Neural crest cell (in vitro differentiated cells): ENCODE results near the gene ZNF548. TPM values are rescaled to one million over a fixed set of nuclear protein-coding genes. Genes with fewer than 3 reads are reported as not detected.

Source experiments
- DNase-seq: peaks from one replicate; pipeline ENCODE4 v3.0.0; 2021; ENCODE audit warnings: low read depth, mixed read lengths, low spot score
- H3K27ac Mint-ChIP-seq: one replicate; pipeline ENCODE4 v1.8.0; 2021; ENCODE audit warnings: mild to moderate bottlenecking, mixed read lengths; ENCODE audit not compliant: unreplicated experiment
- H3K27me3 Mint-ChIP-seq: 2 replicates; pipeline ENCODE4 v1.8.0; 2021; ENCODE audit warnings: low read depth, mild to moderate bottlenecking, mixed read lengths
- H3K36me3 Mint-ChIP-seq: 2 replicates; pipeline ENCODE4 v1.8.0; 2021; ENCODE audit warnings: low read depth, mild to moderate bottlenecking, mixed read lengths
- H3K4me1 Mint-ChIP-seq: 2 replicates; pipeline ENCODE4 v1.8.0; 2021; ENCODE audit warnings: mixed read lengths
- H3K4me3 Mint-ChIP-seq: one replicate; pipeline ENCODE4 v1.8.0; 2021; ENCODE audit warnings: mild to moderate bottlenecking, mixed read lengths
- H3K9me3 Mint-ChIP-seq: 2 replicates; pipeline ENCODE4 v1.8.0; 2021; ENCODE audit warnings: mixed read lengths
- total RNA-seq: library from RNA; stranded (reverse); gene quantifications from 2 replicates; pipeline ENCODE4 v1.2.1, GENCODE V29; 2021
- TF ChIP-seq, protein P1 (sequence below): fragments of 200-600 bp; sonication (generic); conservative IDR thresholded peaks from 2 replicates; pipeline ENCODE4 v1.5.0; 2021; ENCODE audit warnings: antibody characterized with exemption, mild to moderate bottlenecking

Gene ZNF548
- total RNA-seq, 1 donor from 2014 or later: 22.1 TPM

- H3K27me3 Mint-ChIP-seq: peaks cover 8% of the 10 kb centered on the region
- DNase-seq: no peak
- H3K36me3 Mint-ChIP-seq: peaks cover 45% of the 10 kb centered on the region
- H3K9me3 Mint-ChIP-seq: peaks cover 17% of the 10 kb centered on the region
- TF ChIP-seq, protein P1, sequence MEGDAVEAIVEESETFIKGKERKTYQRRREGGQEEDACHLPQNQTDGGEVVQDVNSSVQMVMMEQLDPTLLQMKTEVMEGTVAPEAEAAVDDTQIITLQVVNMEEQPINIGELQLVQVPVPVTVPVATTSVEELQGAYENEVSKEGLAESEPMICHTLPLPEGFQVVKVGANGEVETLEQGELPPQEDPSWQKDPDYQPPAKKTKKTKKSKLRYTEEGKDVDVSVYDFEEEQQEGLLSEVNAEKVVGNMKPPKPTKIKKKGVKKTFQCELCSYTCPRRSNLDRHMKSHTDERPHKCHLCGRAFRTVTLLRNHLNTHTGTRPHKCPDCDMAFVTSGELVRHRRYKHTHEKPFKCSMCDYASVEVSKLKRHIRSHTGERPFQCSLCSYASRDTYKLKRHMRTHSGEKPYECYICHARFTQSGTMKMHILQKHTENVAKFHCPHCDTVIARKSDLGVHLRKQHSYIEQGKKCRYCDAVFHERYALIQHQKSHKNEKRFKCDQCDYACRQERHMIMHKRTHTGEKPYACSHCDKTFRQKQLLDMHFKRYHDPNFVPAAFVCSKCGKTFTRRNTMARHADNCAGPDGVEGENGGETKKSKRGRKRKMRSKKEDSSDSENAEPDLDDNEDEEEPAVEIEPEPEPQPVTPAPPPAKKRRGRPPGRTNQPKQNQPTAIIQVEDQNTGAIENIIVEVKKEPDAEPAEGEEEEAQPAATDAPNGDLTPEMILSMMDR: no peak
- H3K27ac Mint-ChIP-seq: no peak overlapping the region
- no peak overlapping the region for H3K4me3 Mint-ChIP-seq
- no peaks in the 10 kb centered on the region for H3K4me1 Mint-ChIP-seq
Observed at GRCh38 chr19:57380923-57381322, 8.7 kb upstream of the ZNF548 start.

DNA sequence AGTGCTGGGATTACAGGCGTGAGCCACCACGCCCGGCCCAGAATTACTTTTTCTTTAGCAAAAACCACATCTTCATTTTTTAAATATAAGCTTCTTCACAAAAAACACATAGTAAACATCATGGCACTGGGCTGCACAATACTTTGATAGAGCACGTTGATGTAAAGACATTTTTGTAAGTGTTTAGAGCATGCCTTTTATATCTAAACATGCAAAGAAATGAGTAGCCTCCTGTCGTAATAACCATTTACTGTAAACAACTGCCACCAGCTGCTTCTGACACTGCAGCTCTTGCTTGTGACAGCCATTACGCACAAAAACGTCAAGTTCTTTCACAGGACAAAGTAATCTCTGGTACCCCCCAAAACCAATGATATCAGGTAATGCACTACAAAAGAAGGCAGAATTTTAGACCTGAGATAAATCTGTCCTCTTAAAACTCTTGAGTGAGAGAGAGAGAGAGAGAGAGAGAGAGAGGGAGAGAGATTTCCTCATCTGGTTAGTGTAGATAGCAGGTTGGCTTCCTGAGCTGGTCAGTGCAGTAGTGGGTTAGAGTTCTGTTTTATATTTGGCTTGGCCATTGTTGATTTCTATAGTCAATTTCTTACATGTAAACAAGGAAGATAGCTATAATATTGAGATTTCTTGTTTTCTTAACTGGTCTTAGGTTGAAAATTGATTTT is 6.7 kb upstream of the ZNF548 start:
- H3K9me3 Mint-ChIP-seq: peaks cover 17% of the 10 kb centered on the region
- TF ChIP-seq, protein P1: no peak
- no peak overlapping the region for H3K27ac Mint-ChIP-seq
- no peaks in the 10 kb centered on the region for H3K4me1 Mint-ChIP-seq
- no peak for DNase-seq
- H3K4me3 Mint-ChIP-seq: no peak overlapping the region
- H3K27me3 Mint-ChIP-seq: peaks cover 8% of the 10 kb centered on the region
- H3K36me3 Mint-ChIP-seq: peaks cover 25% of the 10 kb centered on the region

DNA sequence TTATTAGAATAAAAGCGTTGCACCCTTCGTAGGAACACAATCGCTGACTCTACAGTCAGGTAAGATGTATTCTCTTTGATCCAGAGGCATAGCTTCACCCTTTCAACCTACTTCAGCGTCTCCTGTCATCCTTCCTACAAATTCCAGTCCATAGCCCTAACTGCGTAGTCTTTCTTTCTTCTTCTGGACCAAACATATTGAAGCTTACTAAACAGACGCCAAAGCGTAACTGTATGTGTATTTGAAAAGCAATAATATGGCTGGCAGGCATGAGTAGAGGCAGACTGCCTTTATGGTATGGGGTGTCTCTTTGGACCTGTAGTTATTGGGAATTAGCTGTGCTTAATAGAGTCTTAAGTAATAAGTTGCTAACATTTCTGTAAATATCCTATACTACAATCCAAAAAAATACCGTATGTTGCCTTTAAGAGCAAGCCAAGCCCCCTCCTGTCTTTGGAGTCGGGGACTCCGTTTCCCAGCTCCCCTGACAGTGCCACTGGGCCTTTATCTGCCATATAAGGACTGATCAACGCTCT is 392 bp upstream of the ZNF548 start:
- H3K36me3 Mint-ChIP-seq: peaks cover 9% of the 10 kb centered on the region
- peaks cover 2% of the 10 kb centered on the region for H3K27me3 Mint-ChIP-seq

DNA sequence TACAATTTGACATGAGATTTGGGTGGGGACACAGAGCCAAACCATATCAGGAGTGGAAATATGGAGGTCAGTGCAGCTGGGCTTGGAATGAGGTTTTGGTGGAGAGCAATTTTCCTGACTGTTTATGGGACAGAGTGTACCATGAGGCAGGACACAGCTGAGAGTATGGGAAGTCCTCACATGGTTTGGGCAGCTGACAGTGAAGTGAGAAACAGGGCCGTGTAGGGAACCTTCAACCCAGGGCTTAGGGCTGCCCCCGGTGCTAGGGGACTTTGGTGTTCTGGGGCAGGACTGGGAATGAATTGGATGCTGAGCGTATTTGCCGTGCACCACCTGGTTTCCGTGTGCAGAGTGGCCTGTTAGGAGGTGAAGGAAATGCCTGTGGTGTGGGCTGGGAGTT is 6.1 kb downstream of the ZNF548 start:
- TF ChIP-seq, protein P1: no peak
- Mint-ChIP-seq H3K36me3 (peaks cover 63% of the 10 kb centered on the region), H3K4me1 (peaks cover 14% of the 10 kb centered on the region), H3K27ac (peak overlapping the region; percentile 88), H3K4me3 (no peak overlapping the region), H3K9me3 (peaks cover 14% of the 10 kb centered on the region), H3K27me3 (no peaks in the 10 kb centered on the region)
- DNase-seq: no peak

More for the DNA sequence above, 392 bp upstream of the ZNF548 start:
- DNase-seq: no peak
- Mint-ChIP-seq H3K4me1 (peaks cover 30% of the 10 kb centered on the region), H3K27ac (peak overlapping the region; percentile 55), H3K4me3 (peak overlapping the region; percentile 93), H3K9me3 (peaks cover 3% of the 10 kb centered on the region)
- TF ChIP-seq, protein P1: no peak

DNA sequence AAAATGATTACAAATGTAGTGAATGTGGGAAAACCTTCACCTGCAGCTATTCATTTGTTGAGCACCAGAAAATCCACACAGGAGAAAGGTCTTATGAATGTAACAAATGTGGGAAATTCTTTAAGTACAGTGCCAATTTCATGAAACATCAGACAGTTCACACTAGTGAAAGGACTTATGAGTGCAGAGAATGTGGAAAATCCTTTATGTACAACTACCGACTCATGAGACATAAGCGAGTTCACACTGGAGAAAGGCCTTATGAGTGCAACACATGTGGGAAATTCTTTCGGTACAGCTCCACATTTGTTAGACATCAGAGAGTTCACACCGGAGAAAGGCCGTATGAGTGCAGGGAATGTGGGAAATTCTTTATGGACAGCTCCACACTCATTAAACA is 9.2 kb downstream of the ZNF548 start:
- Mint-ChIP-seq H3K4me1 (no peaks in the 10 kb centered on the region), H3K36me3 (peaks cover 81% of the 10 kb centered on the region), H3K27me3 (no peaks in the 10 kb centered on the region), H3K27ac (no peak overlapping the region), H3K9me3 (peaks cover 17% of the 10 kb centered on the region), H3K4me3 (no peak overlapping the region)
- DNase-seq: no peak
- TF ChIP-seq, protein P1: no peak
